ENCODE data around the gene INPP4A. TPM values are rescaled to one million over a fixed set of nuclear protein-coding genes. Genes with fewer than 3 reads are reported as not detected.

The INPP4A gene
- total and polyA plus RNA-seq, 2 of the 13 experiments (the other 11 are each of a cell fraction or from before 2014, with no cell fraction given), result 10.1 to 10.9 TPM

DNA sequence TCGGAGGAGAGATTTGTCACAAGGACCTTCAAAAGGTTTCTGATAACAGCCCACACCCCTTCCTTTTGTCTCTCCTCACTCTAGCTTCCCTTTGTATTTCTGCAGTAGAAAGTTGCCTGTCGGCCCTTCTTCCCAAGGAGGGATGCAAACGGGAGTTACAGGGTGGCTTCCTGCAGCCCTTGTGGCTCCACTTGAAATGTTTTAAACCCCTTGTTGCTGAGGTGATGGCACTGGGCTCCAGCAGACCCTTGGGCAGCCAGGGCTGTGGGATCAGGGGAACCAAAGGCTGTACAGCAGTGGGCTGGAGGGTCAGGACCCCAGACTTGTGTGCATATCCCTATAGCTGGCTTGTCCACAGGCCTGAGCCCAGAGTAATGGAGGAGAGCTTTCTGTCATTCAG, 101.5 kb downstream of the INPP4A start:
- in situ Hi-C loops (cut with HindIII; ENCODE audit: extremely low pct_ligation_motif_present, low pct_unique_long_range_greater_than_20kb) (no loop called here), intact Hi-C loops (cut with micrococcal nuclease; ENCODE audit: unreplicated experiment) (no loop called here)
- no peak overlapping the region for H3K4me3 ChIP-seq (replicated peaks in 1 of 3; ENCODE audit: insufficient read depth in 1 of 3, low read depth in 2 of 3, low read length in 3 of 3)
- peaks cover 6 to 25% of the 10 kb centered on the region in 2 experiments; a peak in 4 of 5 replicates for H3K36me3 ChIP-seq (replicated peaks in 1 of 2; ENCODE audit: control insufficient read depth in 1 of 2, insufficient read depth in 2 of 2, low read length in 2 of 2)
- FAIRE-seq, result no peak
- POLR2A ChIA-PET, result no interaction called here
- no peak overlapping the region for H3K9ac ChIP-seq (ENCODE audit: insufficient read depth, low read depth, low read length)
- no peak for TF ChIP-seq SAFB2 (CRISPR knock-in tag; IDR thresholded peaks at IDR 0.05; ENCODE audit: borderline replicate concordance, low read depth)
- TF ChIP-seq SRSF9 (IDR thresholded peaks at IDR 0.05; ENCODE audit: borderline replicate concordance, insufficient read depth, low read depth, low read length, poor library complexity, severe bottlenecking), result no peak
- BruUV-seq (replicated peaks), result no TSS peak
- no peaks in the 10 kb centered on the region for H3K9me3 ChIP-seq (ENCODE audit: low read length)
- 87% methylated on average over 3 of the region's 3 CpGs for WGBS (ENCODE audit: low lambda C conversion rate)
- H3K27ac ChIP-seq (ENCODE audit: extremely low read length, insufficient read depth, low read length), result no peak overlapping the region
- CTCF ChIA-PET (ENCODE audit: low intra/inter-chr PET ratio, low total read pairs), result no interaction called here
- no peaks in the 10 kb centered on the region for H3K27me3 ChIP-seq (ENCODE audit: control insufficient read depth in 1 of 2, insufficient read depth in 2 of 2, low read length in 2 of 2)
- H2AFZ ChIP-seq (ENCODE audit: low read length), result no peak overlapping the region
- no peak overlapping the region for H3K4me2 ChIP-seq (ENCODE audit: low read depth, low read length)
- no peak for ATAC-seq
- H3K4me1 ChIP-seq (ENCODE audit: insufficient read depth, low read length), result no peaks in the 10 kb centered on the region
- no peak for DNase-seq (ENCODE audit: low spot score)
- no peaks in the 10 kb centered on the region for H3K79me2 ChIP-seq (ENCODE audit: insufficient read depth, low read length)
- H4K20me1 ChIP-seq (ENCODE audit: insufficient read depth, low read length), result no peaks in the 10 kb centered on the region

DNA sequence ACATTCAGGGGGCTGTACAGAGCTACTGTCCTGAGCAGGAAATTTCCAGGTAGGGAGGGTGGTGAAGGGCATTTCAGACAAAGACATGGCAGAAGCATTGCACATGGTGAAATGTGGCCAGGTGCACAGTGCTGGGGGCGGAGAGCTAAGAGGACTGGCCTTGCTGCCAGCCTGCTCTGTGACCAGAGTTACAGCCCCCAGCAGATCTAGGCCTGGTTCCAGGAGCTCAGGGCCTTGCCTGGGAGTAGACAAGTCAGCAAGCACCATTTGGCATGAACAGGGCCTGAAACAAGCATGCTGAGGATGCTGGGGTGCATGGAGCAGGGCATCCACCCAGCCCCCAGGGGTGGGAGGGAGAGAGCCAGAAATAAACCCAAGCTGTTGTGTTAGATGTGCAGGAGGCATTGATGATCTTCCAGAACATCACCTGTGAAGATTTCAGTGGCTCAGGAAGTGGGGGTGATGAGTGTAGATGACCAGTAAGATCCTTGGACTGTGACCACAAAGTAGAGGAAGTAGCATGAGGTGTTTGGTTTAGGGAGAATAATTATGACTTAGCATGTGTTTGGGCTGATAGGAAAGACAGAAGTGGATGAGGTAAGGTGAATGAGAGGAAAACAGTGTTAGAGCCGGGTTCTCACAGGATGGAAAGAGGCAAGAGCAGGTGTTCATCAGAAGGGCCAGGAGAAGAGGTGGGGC, 102.6 kb downstream of the INPP4A start:
- no TSS peak for BruUV-seq (replicated peaks)

More for the DNA sequence above, 102.6 kb downstream of the INPP4A start:
- H3K4me3 ChIP-seq (replicated peaks in 1 of 3; ENCODE audit: insufficient read depth in 1 of 3, low read depth in 2 of 3, low read length in 3 of 3), result no peak overlapping the region
- TF ChIP-seq FOXP1 (IDR thresholded peaks at IDR 0.05), result peak; percentile 13; the same call in 1 of the 2 replicates
- no peak for TF ChIP-seq FOXP1 (CRISPR knock-in tag; IDR thresholded peaks at IDR 0.05)
- TF ChIP-seq FOXO1 (CRISPR knock-in tag; IDR thresholded peaks at IDR 0.05), result no peak
- peaks cover 4 to 25% of the 10 kb centered on the region in 2 experiments; a peak in 4 of 5 replicates for H3K36me3 ChIP-seq (replicated peaks in 1 of 2; ENCODE audit: control insufficient read depth in 1 of 2, insufficient read depth in 2 of 2, low read length in 2 of 2)
- H2AFZ ChIP-seq (ENCODE audit: low read length), result no peak overlapping the region
- no peak for DNase-seq (ENCODE audit: low spot score)
- CTCF ChIA-PET (ENCODE audit: low intra/inter-chr PET ratio, low total read pairs), result no interaction called here
- WGBS (ENCODE audit: low lambda C conversion rate), result 92% methylated on average over 2 of the region's 2 CpGs
- no peaks in the 10 kb centered on the region for H3K9me3 ChIP-seq (ENCODE audit: low read length)
- POLR2A ChIA-PET, result no interaction called here
- FAIRE-seq, result no peak
- in situ Hi-C loops (cut with HindIII; ENCODE audit: extremely low pct_ligation_motif_present, low pct_unique_long_range_greater_than_20kb), result no loop called here
- no peak overlapping the region for H3K9ac ChIP-seq (ENCODE audit: insufficient read depth, low read depth, low read length)
- no peaks in the 10 kb centered on the region for H3K27me3 ChIP-seq (ENCODE audit: control insufficient read depth in 1 of 2, insufficient read depth in 2 of 2, low read length in 2 of 2)
- no peaks in the 10 kb centered on the region for H4K20me1 ChIP-seq (ENCODE audit: insufficient read depth, low read length)
- H3K27ac ChIP-seq (ENCODE audit: extremely low read length, insufficient read depth, low read length), result no peak overlapping the region
- no peaks in the 10 kb centered on the region for H3K79me2 ChIP-seq (ENCODE audit: insufficient read depth, low read length)
- H3K4me1 ChIP-seq (ENCODE audit: insufficient read depth, low read length), result 0 out of 2 replicates have a peak, but pooled peaks cover 4% of the 10 kb centered on the region
- ATAC-seq, result no peak
- H3K4me2 ChIP-seq (ENCODE audit: low read depth, low read length), result no peak overlapping the region
- intact Hi-C loops (cut with micrococcal nuclease; ENCODE audit: unreplicated experiment), result no loop called here
